GM21737 (cell line): Measurements from ENCODE around the gene DCP1B.
"Not testable (repeated sequence)": the region's sequence is repeated elsewhere in the genome, so short reads cannot be mapped to it uniquely, and the experiment has no call there.

Source experiments
- ATAC-seq: cut with Tn5 transposase; IDR thresholded peaks from one replicate; pipeline ENCODE4 v1.9.1; 2021; ENCODE audit warnings: mild to moderate bottlenecking, moderate library complexity; ENCODE audit not compliant: unreplicated experiment

Gene DCP1B

GRCh38 chr12:1978078-1978862 lies 26.0 kb downstream of the DCP1B start:
- ATAC-seq = no peak

- no peak for ATAC-seq
Observed at GRCh38 chr12:1977588-1977987, 26.7 kb downstream of the DCP1B start.

- ATAC-seq = no peak
Observed at GRCh38 chr12:1977109-1977508, 27.1 kb downstream of the DCP1B start.

GRCh38 chr12:1974812-1975211 lies 29.4 kb downstream of the DCP1B start:
- no peak for ATAC-seq

GRCh38 chr12:1972856-1973317 lies 31.4 kb downstream of the DCP1B start:
- no peak for ATAC-seq

GRCh38 chr12:1972260-1972659 lies 32.0 kb downstream of the DCP1B start:
- ATAC-seq = no peak

GRCh38 chr12:1970331-1970900 lies 33.8 kb downstream of the DCP1B start:
- ATAC-seq = no peak

- ATAC-seq = no peak
Observed at GRCh38 chr12:1966561-1967226, 37.6 kb downstream of the DCP1B start.

GRCh38 chr12:1965916-1966315 lies 38.3 kb downstream of the DCP1B start:
- no peak for ATAC-seq

- no peak for ATAC-seq
Observed at GRCh38 chr12:1962051-1963020, 41.9 kb downstream of the DCP1B start.

GRCh38 chr12:1956716-1957115 lies 47.5 kb downstream of the DCP1B start:
- no peak for ATAC-seq

- ATAC-seq = no peak
Observed at GRCh38 chr12:1949771-1950470, 54.3 kb downstream of the DCP1B start.

- no peak for ATAC-seq
Observed at GRCh38 chr12:1948883-1949282, 55.4 kb downstream of the DCP1B start.

GRCh38 chr12:1947081-1947480 lies 57.2 kb downstream of the DCP1B start:
- no peak for ATAC-seq

- ATAC-seq = no peak
Observed at GRCh38 chr12:1946296-1946695, 58.0 kb downstream of the DCP1B start.

GRCh38 chr12:1945502-1945901 lies 58.8 kb downstream of the DCP1B start:
- ATAC-seq = not testable (repeated sequence)

GRCh38 chr12:1939801-1940607 lies 64.3 kb downstream of the DCP1B start:
- no peak for ATAC-seq

GRCh38 chr12:1939331-1939730 lies 64.9 kb downstream of the DCP1B start:
- no peak for ATAC-seq

- no peak for ATAC-seq
Observed at GRCh38 chr12:1937481-1938224, 66.6 kb downstream of the DCP1B start.
